ENCODE measurements around the gene TBC1D22A.

DNA sequence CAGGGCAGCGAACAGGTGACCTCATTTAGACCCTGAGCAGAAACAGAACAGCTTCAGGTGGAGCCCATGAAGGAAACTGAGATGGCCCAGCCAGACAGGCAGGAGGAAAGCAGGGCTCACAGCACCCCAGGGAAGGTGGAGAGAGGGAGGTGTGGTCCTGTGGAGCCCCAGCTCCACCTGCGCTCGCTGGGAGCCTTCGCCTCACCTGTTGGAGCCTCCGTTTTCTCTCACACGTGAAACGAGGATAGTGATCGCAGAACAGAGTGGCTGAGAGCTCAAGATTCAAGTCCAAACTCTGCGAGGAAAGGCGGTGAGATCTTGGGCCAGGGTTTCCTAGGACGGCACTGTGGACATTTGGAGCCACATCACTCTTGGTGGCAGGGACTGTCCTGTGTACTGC, 15.8 kb upstream of the TBC1D22A start:
- no peak for TF ChIP-seq EZH2phosphoT487 (IDR thresholded peaks at IDR 0.05; ENCODE audit: borderline replicate concordance)
- no peak for TF ChIP-seq EZH2 (IDR thresholded peaks at IDR 0.05)
- no peak for TF ChIP-seq RAD21 (IDR thresholded peaks at IDR 0.05; ENCODE audit: low read depth)
- TF ChIP-seq CTCF (IDR thresholded peaks at IDR 0.05 in 2 of 3, conservative IDR thresholded peaks at IDR 0.05 in 1 of 3; ENCODE audit: borderline replicate concordance in 1 of 3, insufficient read depth in 1 of 3, low read depth in 2 of 3, low read length in 2 of 3), result no peak
- TF ChIP-seq ELF1 (IDR thresholded peaks at IDR 0.05; ENCODE audit: borderline replicate concordance, low read depth), result no peak
- TF ChIP-seq POLR2AphosphoS5 (IDR thresholded peaks at IDR 0.05; ENCODE audit: low read depth, low read length), result no peak
- TF ChIP-seq JUND (IDR thresholded peaks at IDR 0.05), result no peak
- TF ChIP-seq POLR2A (IDR thresholded peaks at IDR 0.05; ENCODE audit: borderline replicate concordance, extremely low read depth, insufficient read depth, insufficient read length), result no peak
- TF ChIP-seq MAX (IDR thresholded peaks at IDR 0.05), result no peak
